Left forelimb (tissue), 1 donor: ENCODE data around the gene CHSY1.
"Not testable (repeated sequence)": the region's sequence is repeated elsewhere in the genome, so short reads cannot be mapped to it uniquely, and the experiment has no call there.

Experiments
- DNase-seq: peaks from one replicate; pipeline ENCODE4 v3.0.0-alpha.2; 2018; ENCODE audit warnings: low spot score

Gene CHSY1

GRCh38 chr15:101244889-101245668 is 6.8 kb downstream of the CHSY1 start:
- DNase-seq = peak; percentile 25

GRCh38 chr15:101244036-101244781 is 7.6 kb downstream of the CHSY1 start:
- peak; percentile 46 for DNase-seq

GRCh38 chr15:101243420-101243819 is 8.4 kb downstream of the CHSY1 start:
- peak; percentile 31 for DNase-seq

GRCh38 chr15:101242999-101243336 is 8.9 kb downstream of the CHSY1 start:
- peak; percentile 37 for DNase-seq

GRCh38 chr15:101242160-101242998 is 9.5 kb downstream of the CHSY1 start:
- DNase-seq = peak; percentile 63

- DNase-seq = peak; percentile 20
These were observed 11.5 kb downstream of the CHSY1 start for GRCh38 chr15:101240358-101240757.

- DNase-seq = no peak
These were observed 12.1 kb downstream of the CHSY1 start for GRCh38 chr15:101239724-101240136.

- DNase-seq = no peak
These were observed 14.6 kb downstream of the CHSY1 start for GRCh38 chr15:101237251-101237650.

- DNase-seq = no peak
These were observed 18.1 kb downstream of the CHSY1 start for GRCh38 chr15:101233651-101234280.

- DNase-seq = no peak
These were observed 19.2 kb downstream of the CHSY1 start for GRCh38 chr15:101232677-101233076.

GRCh38 chr15:101228313-101228712 is 23.5 kb downstream of the CHSY1 start:
- DNase-seq = no peak

GRCh38 chr15:101225658-101226057 is 26.2 kb downstream of the CHSY1 start:
- no peak for DNase-seq

- no peak for DNase-seq
These were observed 29.9 kb downstream of the CHSY1 start for GRCh38 chr15:101221902-101222301.

- no peak for DNase-seq
These were observed 31.8 kb downstream of the CHSY1 start for GRCh38 chr15:101220060-101220459.

GRCh38 chr15:101219441-101219840 is 32.4 kb downstream of the CHSY1 start:
- DNase-seq = no peak

- no peak for DNase-seq
These were observed 34.4 kb downstream of the CHSY1 start for GRCh38 chr15:101217446-101217845.

GRCh38 chr15:101216100-101216499 is 35.7 kb downstream of the CHSY1 start:
- no peak for DNase-seq

GRCh38 chr15:101215681-101216080 is 36.2 kb downstream of the CHSY1 start:
- no peak for DNase-seq

GRCh38 chr15:101214435-101215097 is 37.3 kb downstream of the CHSY1 start:
- not testable (repeated sequence) for DNase-seq

- no peak for DNase-seq
These were observed 38.3 kb downstream of the CHSY1 start for GRCh38 chr15:101213570-101213969.

- no peak for DNase-seq
These were observed 38.7 kb downstream of the CHSY1 start for GRCh38 chr15:101213147-101213546.
